SU-DHL-6 (cell line): ENCODE measurements around the gene TCP11.

Source experiments
- H2AFZ ChIP-seq: fragments of 200-600 bp; sonication (generic); 2 replicates; pipeline ENCODE4 v1.6.1; 2014; ENCODE audit warnings: low read depth, mild to moderate bottlenecking, moderate library complexity, mixed read lengths, antibody characterized with exemption, low read length; ENCODE audit not compliant: severe bottlenecking
- H3F3A ChIP-seq: fragments of 200-600 bp; shearing (Covaris generic); 2 replicates; pipeline ENCODE4 v1.6.0; 2016; ENCODE audit warnings: antibody characterized with exemption, mild to moderate bottlenecking; ENCODE audit not compliant: insufficient read depth
- H3K27ac ChIP-seq: fragments of 200-600 bp; sonication (generic); 2 replicates; pipeline ENCODE4 v1.5.1; 2016; ENCODE audit warnings: low read depth, mild to moderate bottlenecking, low read length, moderate library complexity, mixed read lengths
- H3K27me3 ChIP-seq: fragments of 200-600 bp; sonication (generic), shearing (Covaris generic); 2 replicates; pipeline ENCODE4 v1.6.0; 2014; ENCODE audit warnings: mild to moderate bottlenecking, low read length
- H3K36me3 ChIP-seq: fragments of 200-600 bp; sonication (generic); 2 replicates; pipeline ENCODE4 v1.6.1; 2014; ENCODE audit warnings: mild to moderate bottlenecking, low read length, mixed read lengths
- H3K4me2 ChIP-seq: fragments of 300-600, 200-600 bp; shearing (Covaris generic), sonication (generic); 2 replicates; pipeline ENCODE4 v1.6.0; 2014; ENCODE audit warnings: low read length, low read depth, mild to moderate bottlenecking; ENCODE audit not compliant: poor library complexity, severe bottlenecking
- H3K4me3 ChIP-seq: fragments of 200-600 bp; sonication (generic); 2 replicates; pipeline ENCODE4 v1.5.1; 2014; ENCODE audit warnings: antibody characterized with exemption, low read length, mild to moderate bottlenecking, mixed read lengths; ENCODE audit not compliant: insufficient read depth, poor library complexity, severe bottlenecking
- H3K79me2 ChIP-seq: fragments of 200-600 bp; sonication (generic); 2 replicates; pipeline ENCODE4 v1.6.1; 2014; ENCODE audit warnings: mild to moderate bottlenecking, low read length, moderate library complexity; ENCODE audit not compliant: insufficient read depth
- H3K9ac ChIP-seq: fragments of 200-600 bp; sonication (generic); 2 replicates; pipeline ENCODE4 v1.7.0; 2014; ENCODE audit warnings: mild to moderate bottlenecking, low read length
- H3K9me2 ChIP-seq: fragments of 200-600 bp; sonication (generic); replicated peaks from 2 replicates; pipeline ENCODE4 v1.6.1; 2014; ENCODE audit warnings: low read length; ENCODE audit not compliant: insufficient read depth
- H3K9me3 ChIP-seq: fragments of 200-600 bp; sonication (generic); 2 replicates; pipeline ENCODE4 v1.6.1; 2014; ENCODE audit warnings: low read length, mixed read lengths; ENCODE audit not compliant: insufficient read depth
- H4K20me1 ChIP-seq: fragments of 200-600 bp; sonication (generic); 2 replicates; pipeline ENCODE4 v1.6.1; 2014; ENCODE audit warnings: low read depth, mild to moderate bottlenecking, antibody characterized with exemption, low read length, moderate library complexity, mixed read lengths
- EZH2phosphoT487 ChIP-seq: fragments of 200-600 bp; sonication (generic), shearing (Covaris generic); conservative IDR thresholded peaks from 2 replicates; pipeline ENCODE4 v1.6.1; 2018; ENCODE audit warnings: mild to moderate bottlenecking, antibody characterized with exemption, low read length, moderate library complexity, mixed read lengths
- TF ChIP-seq, protein P1 (sequence below): fragments of 200-600 bp; sonication (generic); IDR thresholded peaks from one replicate; pipeline ENCODE4 v1.5.1; 2017; ENCODE audit warnings: antibody characterized with exemption, mild to moderate bottlenecking, low read length, moderate library complexity; ENCODE audit not compliant: insufficient read depth, poor library complexity, severe bottlenecking

The TCP11 gene

DNA sequence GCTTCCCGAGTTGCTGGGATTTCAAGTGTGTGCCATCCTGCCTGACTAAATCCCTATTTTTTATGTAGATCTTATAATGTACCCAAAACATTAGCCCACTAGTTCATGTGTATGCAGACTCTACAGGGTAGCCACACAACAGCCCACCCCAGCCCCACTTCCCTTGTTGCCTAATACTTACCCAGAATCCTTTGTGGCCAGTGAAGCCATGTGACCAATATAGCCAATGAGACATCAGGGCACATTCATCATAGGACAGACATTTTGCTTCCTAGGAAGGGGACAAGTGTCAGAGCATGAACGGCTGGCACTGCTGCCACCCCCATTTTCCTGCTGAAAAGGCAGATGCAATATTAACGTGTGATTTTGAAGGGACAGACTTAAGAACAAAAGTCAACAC, 36.0 kb upstream of the TCP11 start:
- TF ChIP-seq, protein P1, sequence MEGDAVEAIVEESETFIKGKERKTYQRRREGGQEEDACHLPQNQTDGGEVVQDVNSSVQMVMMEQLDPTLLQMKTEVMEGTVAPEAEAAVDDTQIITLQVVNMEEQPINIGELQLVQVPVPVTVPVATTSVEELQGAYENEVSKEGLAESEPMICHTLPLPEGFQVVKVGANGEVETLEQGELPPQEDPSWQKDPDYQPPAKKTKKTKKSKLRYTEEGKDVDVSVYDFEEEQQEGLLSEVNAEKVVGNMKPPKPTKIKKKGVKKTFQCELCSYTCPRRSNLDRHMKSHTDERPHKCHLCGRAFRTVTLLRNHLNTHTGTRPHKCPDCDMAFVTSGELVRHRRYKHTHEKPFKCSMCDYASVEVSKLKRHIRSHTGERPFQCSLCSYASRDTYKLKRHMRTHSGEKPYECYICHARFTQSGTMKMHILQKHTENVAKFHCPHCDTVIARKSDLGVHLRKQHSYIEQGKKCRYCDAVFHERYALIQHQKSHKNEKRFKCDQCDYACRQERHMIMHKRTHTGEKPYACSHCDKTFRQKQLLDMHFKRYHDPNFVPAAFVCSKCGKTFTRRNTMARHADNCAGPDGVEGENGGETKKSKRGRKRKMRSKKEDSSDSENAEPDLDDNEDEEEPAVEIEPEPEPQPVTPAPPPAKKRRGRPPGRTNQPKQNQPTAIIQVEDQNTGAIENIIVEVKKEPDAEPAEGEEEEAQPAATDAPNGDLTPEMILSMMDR, result no peak
- H3K9ac ChIP-seq, result no peak overlapping the region
- no peaks in the 10 kb centered on the region for H3F3A ChIP-seq
- no peaks in the 10 kb centered on the region for H3K27me3 ChIP-seq
- no peaks in the 10 kb centered on the region for H3K36me3 ChIP-seq
- no peak overlapping the region for H3K4me2 ChIP-seq
- H4K20me1 ChIP-seq, result no peaks in the 10 kb centered on the region
- no peaks in the 10 kb centered on the region for H3K79me2 ChIP-seq
- H3K9me3 ChIP-seq, result no peaks in the 10 kb centered on the region
- H3K27ac ChIP-seq, result no peak overlapping the region
- H3K4me3 ChIP-seq, result no peak overlapping the region
- no peak overlapping the region for H2AFZ ChIP-seq
- H3K9me2 ChIP-seq, result no peaks in the 10 kb centered on the region

DNA sequence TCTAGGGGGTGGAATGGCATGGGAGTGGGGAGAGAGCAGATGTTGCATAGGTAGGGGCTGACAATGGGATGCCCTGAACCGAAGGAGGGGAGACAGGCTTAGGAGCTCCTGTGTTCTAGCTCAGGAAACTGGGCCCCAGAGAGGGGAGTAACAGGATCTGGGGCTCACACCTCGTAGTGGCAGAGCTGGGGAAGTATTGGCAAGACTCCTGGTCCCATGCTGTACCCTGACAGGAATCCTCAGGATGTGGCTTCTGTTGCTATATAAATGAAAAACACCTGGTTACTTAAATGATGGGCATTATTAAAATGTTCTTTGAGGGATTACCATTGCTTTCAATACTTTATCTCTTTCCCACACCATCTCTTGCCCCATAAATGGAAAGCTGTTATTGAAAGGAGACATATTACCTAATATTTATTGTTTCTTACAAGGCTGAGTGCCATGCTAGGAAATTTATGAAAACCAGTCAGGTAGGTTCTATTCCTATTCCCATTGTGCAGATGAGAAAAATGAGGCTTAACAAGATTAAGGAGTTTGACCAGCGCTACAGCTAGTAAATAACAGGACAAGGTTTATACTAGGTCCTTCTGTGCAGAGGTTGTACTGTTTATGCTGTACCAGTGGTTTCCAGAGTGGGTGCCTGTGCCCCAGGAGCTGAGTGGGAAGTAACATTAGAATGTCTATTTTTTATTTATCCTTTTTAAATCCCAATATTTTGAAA, 35.3 kb upstream of the TCP11 start:
- no peaks in the 10 kb centered on the region for H3K9me2 ChIP-seq
- no peak overlapping the region for H3K4me2 ChIP-seq
- TF ChIP-seq, protein P1, result no peak
- no peak for TF ChIP-seq EZH2phosphoT487
- no peaks in the 10 kb centered on the region for H3K79me2 ChIP-seq
- no peak overlapping the region for H3K9ac ChIP-seq
- H3F3A ChIP-seq, result no peaks in the 10 kb centered on the region
- H3K36me3 ChIP-seq, result no peaks in the 10 kb centered on the region
- no peak overlapping the region for H3K27ac ChIP-seq
- no peaks in the 10 kb centered on the region for H4K20me1 ChIP-seq
- no peaks in the 10 kb centered on the region for H3K27me3 ChIP-seq
- no peaks in the 10 kb centered on the region for H3K9me3 ChIP-seq
- H2AFZ ChIP-seq, result no peak overlapping the region
- no peak overlapping the region for H3K4me3 ChIP-seq

DNA sequence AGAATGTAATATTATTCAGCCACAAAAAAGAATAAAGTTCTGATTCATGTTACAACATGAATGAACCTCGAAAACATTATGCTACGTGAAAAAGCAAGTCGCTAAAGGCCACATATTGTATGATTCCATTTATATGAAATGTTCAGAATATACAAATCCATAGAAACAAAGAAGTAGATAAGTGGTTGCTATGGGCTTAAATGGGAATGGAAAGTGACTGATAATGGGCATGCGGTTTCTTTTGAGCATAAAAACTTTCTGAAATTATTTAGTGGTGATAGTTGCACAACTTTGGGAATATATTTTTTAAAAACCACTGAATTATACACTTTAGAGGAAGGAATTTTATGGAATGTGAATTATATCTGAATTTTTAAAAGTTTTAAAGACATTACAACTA, 33.4 kb upstream of the TCP11 start:
- Histone ChIP-seq H3K9me2 (no peaks in the 10 kb centered on the region), H3K27me3 (no peaks in the 10 kb centered on the region), H2AFZ (no peak overlapping the region), H3K36me3 (no peaks in the 10 kb centered on the region), H4K20me1 (no peaks in the 10 kb centered on the region), H3K4me3 (no peak overlapping the region), H3K9me3 (no peaks in the 10 kb centered on the region), H3K27ac (no peak overlapping the region), H3K4me2 (no peak overlapping the region), H3F3A (no peaks in the 10 kb centered on the region), H3K9ac (no peak overlapping the region), H3K79me2 (no peaks in the 10 kb centered on the region)
- TF ChIP-seq, protein P1, result no peak
- no peak for TF ChIP-seq EZH2phosphoT487

DNA sequence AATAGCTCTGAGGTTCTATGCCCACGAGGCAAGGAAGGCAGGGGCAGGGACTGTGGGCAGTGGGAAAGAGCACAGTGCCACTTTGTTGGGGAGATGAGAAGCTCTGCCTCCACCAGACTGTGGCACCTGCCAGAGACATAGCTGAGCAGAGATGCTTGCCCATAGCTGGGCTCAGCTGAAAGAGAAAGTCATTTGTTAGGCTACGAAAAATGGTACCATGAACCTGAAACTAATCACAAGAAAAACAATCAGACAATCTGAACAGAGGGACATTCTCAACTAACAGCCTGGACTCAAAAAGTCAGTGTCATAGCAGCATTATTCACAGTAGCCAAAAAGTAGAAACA, 32.9 kb upstream of the TCP11 start:
- Histone ChIP-seq H4K20me1 (no peaks in the 10 kb centered on the region), H3K36me3 (no peaks in the 10 kb centered on the region), H3K9me2 (no peaks in the 10 kb centered on the region), H3K4me3 (no peak overlapping the region), H3K27ac (no peak overlapping the region), H3K27me3 (no peaks in the 10 kb centered on the region), H3K9ac (no peak overlapping the region), H3K9me3 (no peaks in the 10 kb centered on the region), H3F3A (no peaks in the 10 kb centered on the region), H3K4me2 (no peak overlapping the region), H3K79me2 (no peaks in the 10 kb centered on the region), H2AFZ (no peak overlapping the region)
- no peak for TF ChIP-seq EZH2phosphoT487
